Measurements from ENCODE around the gene PTPRC. TPM values are rescaled to one million over a fixed set of nuclear protein-coding genes. Genes with fewer than 3 reads are reported as not detected.

The PTPRC gene
- polyA plus RNA-seq, 1 donor (not counting 4 experiments of a cell fraction or from before 2014, with no cell fraction given): not detected

DNA sequence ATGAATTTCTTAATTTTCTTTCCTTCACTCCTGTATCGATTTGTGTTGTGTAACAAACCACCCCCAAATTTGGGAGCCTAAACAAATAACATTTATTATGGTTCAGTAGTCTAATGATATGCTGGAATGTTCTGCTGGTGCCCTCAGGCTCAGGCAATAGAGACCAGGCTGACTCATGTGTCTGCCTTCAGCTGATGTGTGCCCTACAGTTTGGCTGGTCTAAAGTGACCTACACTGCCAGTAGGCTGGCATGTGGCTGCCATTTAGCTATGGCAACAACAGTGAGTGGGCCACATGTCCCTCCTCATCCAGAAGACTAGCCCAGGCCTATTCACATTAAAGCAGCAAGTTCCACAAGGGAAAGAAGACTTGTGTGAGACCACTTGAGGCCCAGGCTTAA lies 115.8 kb downstream of the PTPRC start:
- DNase-seq (ENCODE audit: low read depth, low spot score) (no peak), FAIRE-seq (no peak)
- TF ChIP-seq EZH2 (IDR thresholded peaks at IDR 0.05; ENCODE audit: low read length): no peak
- TF ChIP-seq, protein P1, sequence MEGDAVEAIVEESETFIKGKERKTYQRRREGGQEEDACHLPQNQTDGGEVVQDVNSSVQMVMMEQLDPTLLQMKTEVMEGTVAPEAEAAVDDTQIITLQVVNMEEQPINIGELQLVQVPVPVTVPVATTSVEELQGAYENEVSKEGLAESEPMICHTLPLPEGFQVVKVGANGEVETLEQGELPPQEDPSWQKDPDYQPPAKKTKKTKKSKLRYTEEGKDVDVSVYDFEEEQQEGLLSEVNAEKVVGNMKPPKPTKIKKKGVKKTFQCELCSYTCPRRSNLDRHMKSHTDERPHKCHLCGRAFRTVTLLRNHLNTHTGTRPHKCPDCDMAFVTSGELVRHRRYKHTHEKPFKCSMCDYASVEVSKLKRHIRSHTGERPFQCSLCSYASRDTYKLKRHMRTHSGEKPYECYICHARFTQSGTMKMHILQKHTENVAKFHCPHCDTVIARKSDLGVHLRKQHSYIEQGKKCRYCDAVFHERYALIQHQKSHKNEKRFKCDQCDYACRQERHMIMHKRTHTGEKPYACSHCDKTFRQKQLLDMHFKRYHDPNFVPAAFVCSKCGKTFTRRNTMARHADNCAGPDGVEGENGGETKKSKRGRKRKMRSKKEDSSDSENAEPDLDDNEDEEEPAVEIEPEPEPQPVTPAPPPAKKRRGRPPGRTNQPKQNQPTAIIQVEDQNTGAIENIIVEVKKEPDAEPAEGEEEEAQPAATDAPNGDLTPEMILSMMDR (optimal IDR thresholded peaks at IDR 0.05 in 1 of 3, IDR thresholded peaks at IDR 0.05 in 1 of 3, conservative IDR thresholded peaks at IDR 0.05 in 1 of 3; ENCODE audit: extremely low read depth in 1 of 3, insufficient read depth in 2 of 3, low read length in 3 of 3): no peak
- no peak overlapping the region for H3K27ac ChIP-seq (ENCODE audit: control insufficient read depth, insufficient read depth, low read length)
- no peaks in the 10 kb centered on the region for H3K4me1 ChIP-seq (ENCODE audit: control insufficient read depth, extremely low read depth, insufficient read depth, low read length)
- no peak overlapping the region for H3K9ac ChIP-seq (ENCODE audit: control insufficient read depth, extremely low read depth, insufficient read depth, low read length)
- dilution Hi-C loops (cut with MboI; ENCODE audit: extremely low pct_ligation_motif_present, low sequenced_read_pairs): no loop called here
- peaks cover 3% of the 10 kb centered on the region for H3K27me3 ChIP-seq (ENCODE audit: control insufficient read depth, extremely low read depth, insufficient read depth, low read length)
- no peaks in the 10 kb centered on the region for H3K79me2 ChIP-seq (ENCODE audit: control insufficient read depth, insufficient read depth, low read length)
- no peaks in the 10 kb centered on the region for H3K9me1 ChIP-seq (ENCODE audit: control insufficient read depth, extremely low read depth, insufficient read depth, low read length)
- no peak overlapping the region for H3K4me2 ChIP-seq (ENCODE audit: control insufficient read depth, extremely low read depth, insufficient read depth, low read depth, low read length)
- H3K4me3 ChIP-seq (ENCODE audit: control insufficient read depth in 2 of 3, extremely low read depth in 1 of 3, insufficient read depth in 2 of 3, low read depth in 1 of 3, low read length in 3 of 3): no peak overlapping the region
- no peak overlapping the region for H2AFZ ChIP-seq (ENCODE audit: control insufficient read depth, low read length)
- no peaks in the 10 kb centered on the region for H3K36me3 ChIP-seq (ENCODE audit: control insufficient read depth in 2 of 2, extremely low read depth in 1 of 2, insufficient read depth in 2 of 2, low read length in 2 of 2)
- H4K20me1 ChIP-seq (ENCODE audit: control insufficient read depth, extremely low read depth, insufficient read depth, low read length): no peaks in the 10 kb centered on the region
- H3K9me3 ChIP-seq (ENCODE audit: control insufficient read depth, low read depth, low read length): no peaks in the 10 kb centered on the region

DNA sequence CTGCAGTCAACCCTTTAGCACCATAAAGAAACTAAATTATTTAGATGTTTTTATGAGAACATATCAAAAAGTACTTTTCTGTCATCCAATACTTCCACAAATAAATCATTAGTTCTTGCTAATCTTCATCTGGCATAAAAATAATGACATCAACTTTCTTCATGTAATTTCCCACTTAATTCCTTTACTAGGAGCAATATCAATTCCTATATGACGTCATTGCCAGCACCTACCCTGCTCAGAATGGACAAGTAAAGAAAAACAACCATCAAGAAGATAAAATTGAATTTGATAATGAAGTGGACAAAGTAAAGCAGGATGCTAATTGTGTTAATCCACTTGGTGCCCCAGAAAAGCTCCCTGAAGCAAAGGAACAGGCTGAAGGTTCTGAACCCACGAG lies 116.9 kb downstream of the PTPRC start:
- H3K27me3 ChIP-seq (ENCODE audit: control insufficient read depth, extremely low read depth, insufficient read depth, low read length): peaks cover 3% of the 10 kb centered on the region
- no peak overlapping the region for H2AFZ ChIP-seq (ENCODE audit: control insufficient read depth, low read length)
- no peaks in the 10 kb centered on the region for H4K20me1 ChIP-seq (ENCODE audit: control insufficient read depth, extremely low read depth, insufficient read depth, low read length)
- no peaks in the 10 kb centered on the region for H3K4me1 ChIP-seq (ENCODE audit: control insufficient read depth, extremely low read depth, insufficient read depth, low read length)
- DNase-seq (ENCODE audit: low read depth, low spot score) (no peak), FAIRE-seq (no peak)
- no peak overlapping the region for H3K4me2 ChIP-seq (ENCODE audit: control insufficient read depth, extremely low read depth, insufficient read depth, low read depth, low read length)
- no peaks in the 10 kb centered on the region for H3K9me1 ChIP-seq (ENCODE audit: control insufficient read depth, extremely low read depth, insufficient read depth, low read length)
- TF ChIP-seq EZH2 (IDR thresholded peaks at IDR 0.05; ENCODE audit: low read length): no peak
- TF ChIP-seq, protein P1 (optimal IDR thresholded peaks at IDR 0.05 in 1 of 3, IDR thresholded peaks at IDR 0.05 in 1 of 3, conservative IDR thresholded peaks at IDR 0.05 in 1 of 3; ENCODE audit: extremely low read depth in 1 of 3, insufficient read depth in 2 of 3, low read length in 3 of 3): no peak
- H3K4me3 ChIP-seq (ENCODE audit: control insufficient read depth in 2 of 3, extremely low read depth in 1 of 3, insufficient read depth in 2 of 3, low read depth in 1 of 3, low read length in 3 of 3): no peak overlapping the region
- no peaks in the 10 kb centered on the region for H3K79me2 ChIP-seq (ENCODE audit: control insufficient read depth, insufficient read depth, low read length)
- no peak overlapping the region for H3K9ac ChIP-seq (ENCODE audit: control insufficient read depth, extremely low read depth, insufficient read depth, low read length)
- no peak overlapping the region for H3K27ac ChIP-seq (ENCODE audit: control insufficient read depth, insufficient read depth, low read length)
- H3K9me3 ChIP-seq (ENCODE audit: control insufficient read depth, low read depth, low read length): no peaks in the 10 kb centered on the region
- dilution Hi-C loops (cut with MboI; ENCODE audit: extremely low pct_ligation_motif_present, low sequenced_read_pairs): no loop called here
- no peaks in the 10 kb centered on the region for H3K36me3 ChIP-seq (ENCODE audit: control insufficient read depth in 2 of 2, extremely low read depth in 1 of 2, insufficient read depth in 2 of 2, low read length in 2 of 2)

All from keratinocyte (primary cell).